Caco-2 (cell line): Measurements from ENCODE around the gene LRP6. TPM values are rescaled to one million over a fixed set of nuclear protein-coding genes. Genes with fewer than 3 reads are reported as not detected.

Experiments
- BruUV-seq: library from RNA; stranded (reverse); fragments of 400-500 nt; replicated peaks from 2 replicates; lab custom pipeline; 2021; lab: Mats Ljungman, UMichigan
- CTCF ChIA-PET: fragments of 300-600 bp; sonication (Branson Sonifier 250); formaldehyde crosslinking; loops from one replicate; lab custom pipeline; 2022; ENCODE audit warnings: antibody characterized with exemption; lab: Charles Lee
- POLR2A ChIA-PET: fragments of 300-600 bp; sonication (Branson Sonifier 250); formaldehyde crosslinking; loops from one replicate; lab custom pipeline; 2022; ENCODE audit warnings: antibody characterized with exemption; lab: Charles Lee
- DNase-seq, 2 experiments: peaks; one replicate each; pipeline versions ENCODE4 v3.0.0 to v3.0.0-alpha.2; 2020 to 2022
- H3K27me3 ChIP-seq: replicated peaks from 2 replicates; pipeline ENCODE4 v1.6.0; 2011; ENCODE audit warnings: low read length; ENCODE audit not compliant: control insufficient read depth, insufficient read depth
- H3K36me3 ChIP-seq: 2 replicates; pipeline ENCODE4 v1.5.1; 2011; ENCODE audit warnings: low read length; ENCODE audit not compliant: control insufficient read depth, insufficient read depth
- H3K4me1 ChIP-seq: fragments of 250-450 bp; sonication (Bioruptor Pico); 2 replicates; pipeline ENCODE4 v1.5.1; 2020; ENCODE audit warnings: mild to moderate bottlenecking
- H3K4me3 ChIP-seq: 2 replicates; pipeline ENCODE4 v1.5.1; 2011; ENCODE audit warnings: low read depth, mild to moderate bottlenecking, control low read depth, low read length
- H3K9me3 ChIP-seq: fragments of 250-450 bp; sonication (Bioruptor Pico); 2 replicates; pipeline ENCODE4 v1.5.1; 2020; ENCODE audit warnings: mild to moderate bottlenecking, moderate library complexity
- H3K27ac Mint-ChIP-seq: one replicate; pipeline ENCODE4 v1.8.0; 2022; ENCODE audit warnings: mixed read lengths; ENCODE audit not compliant: unreplicated experiment
- H3K27me3 Mint-ChIP-seq: one replicate; pipeline ENCODE4 v1.8.0; 2022; ENCODE audit warnings: mixed read lengths; ENCODE audit not compliant: insufficient read depth, unreplicated experiment
- H3K36me3 Mint-ChIP-seq: one replicate; pipeline ENCODE4 v1.8.0; 2022; ENCODE audit warnings: mild to moderate bottlenecking, mixed read lengths; ENCODE audit not compliant: insufficient read depth, unreplicated experiment
- H3K4me1 Mint-ChIP-seq: one replicate; pipeline ENCODE4 v1.8.0; 2022; ENCODE audit warnings: low read depth, mixed read lengths; ENCODE audit not compliant: unreplicated experiment
- H3K4me3 Mint-ChIP-seq: one replicate; pipeline ENCODE4 v1.8.0; 2022; ENCODE audit warnings: mild to moderate bottlenecking, moderate library complexity, mixed read lengths; ENCODE audit not compliant: unreplicated experiment
- H3K9me3 Mint-ChIP-seq: one replicate; pipeline ENCODE4 v1.8.0; 2022; ENCODE audit warnings: mixed read lengths; ENCODE audit not compliant: unreplicated experiment
- CTCF ChIP-seq, 2 experiments: fragments of 200-600 bp in 1 of 2; IDR thresholded peaks; 1 replicate in 1 of 2; 2 replicates in 1 of 2; pipeline versions ENCODE4 v1.5.1 to v1.8.0; 2011 to 2022; ENCODE audit warnings: antibody characterized with exemption in 1 of 2, control low read depth in 1 of 2, inconsistent platforms in 1 of 2, low read depth in 1 of 2, low read length in 1 of 2, mild to moderate bottlenecking in 1 of 2, moderate library complexity in 1 of 2; ENCODE audit not compliant: insufficient read depth in 1 of 2, severe bottlenecking in 1 of 2, unreplicated experiment in 1 of 2
- intact Hi-C: fragments of 100-400 bp; cut with micrococcal nuclease; formaldehyde crosslinking; loops from one replicate; pipeline ENCODE4 v1.10.0; 2022; ENCODE audit not compliant: unreplicated experiment
- total RNA-seq: library from RNA; stranded (reverse); gene quantifications from 2 replicates; pipeline ENCODE4 v1.2.3, GENCODE V29; 2022

LRP6 gene
- total RNA-seq, 1 experiment from 2014 or later: 72.7 TPM

GRCh38 chr12:12214201-12214600 lies 52.6 kb downstream of the LRP6 start:
- TF ChIP-seq CTCF (IDR thresholded peaks at IDR 0.05; ENCODE audit: insufficient read depth in 1 of 2, low read depth in 1 of 2, low read length in 1 of 2, severe bottlenecking in 1 of 2, unreplicated experiment in 1 of 2): no peak
- H3K4me1 Mint-ChIP-seq: peaks cover 40% of the 10 kb centered on the region
- no TSS peak for BruUV-seq
- POLR2A ChIA-PET: no interaction called here
- Histone ChIP-seq H3K36me3 (no peaks in the 10 kb centered on the region), H3K27me3 (no peaks in the 10 kb centered on the region), H3K4me1 (peaks cover 28% of the 10 kb centered on the region), H3K9me3 (no peaks in the 10 kb centered on the region), H3K4me3 (no peak overlapping the region)
- no peaks in the 10 kb centered on the region for H3K36me3 Mint-ChIP-seq
- H3K4me3 Mint-ChIP-seq: no peak overlapping the region
- intact Hi-C loops: no loop called here
- H3K27ac Mint-ChIP-seq: no peak overlapping the region
- DNase-seq: no peak
- no peaks in the 10 kb centered on the region for H3K27me3 Mint-ChIP-seq
- CTCF ChIA-PET: interaction anchor here (0.6 kb wide), 1 partner anchor 9 kb away, joined by 9 read pairs; no protein-coding TSS in a partner anchor
- no peaks in the 10 kb centered on the region for H3K9me3 Mint-ChIP-seq

GRCh38 chr12:12212769-12213168 lies 54.1 kb downstream of the LRP6 start:
- H3K27me3 ChIP-seq: no peaks in the 10 kb centered on the region
- no peaks in the 10 kb centered on the region for H3K9me3 Mint-ChIP-seq

GRCh38 chr12:12210983-12211382 lies 55.9 kb downstream of the LRP6 start:
- no peak overlapping the region for H3K27ac Mint-ChIP-seq
- Histone ChIP-seq H3K27me3 (no peaks in the 10 kb centered on the region), H3K4me3 (no peak overlapping the region), H3K9me3 (no peaks in the 10 kb centered on the region), H3K36me3 (no peaks in the 10 kb centered on the region), H3K4me1 (peaks cover 12% of the 10 kb centered on the region)
- intact Hi-C loops: no loop called here
- DNase-seq: no peak
- no peak overlapping the region for H3K4me3 Mint-ChIP-seq
- H3K9me3 Mint-ChIP-seq: no peaks in the 10 kb centered on the region
- no peaks in the 10 kb centered on the region for H3K27me3 Mint-ChIP-seq
- ChIA-PET POLR2A (no interaction called here), CTCF (no interaction called here)
- H3K4me1 Mint-ChIP-seq: peaks cover 28% of the 10 kb centered on the region
- no peaks in the 10 kb centered on the region for H3K36me3 Mint-ChIP-seq
- no TSS peak for BruUV-seq
- no peak for TF ChIP-seq CTCF (IDR thresholded peaks at IDR 0.05; ENCODE audit: insufficient read depth in 1 of 2, low read depth in 1 of 2, low read length in 1 of 2, severe bottlenecking in 1 of 2, unreplicated experiment in 1 of 2)

More at GRCh38 chr12:12212769-12213168, 54.1 kb downstream of the LRP6 start:
- Mint-ChIP-seq H3K36me3 (no peaks in the 10 kb centered on the region), H3K4me1 (peaks cover 46% of the 10 kb centered on the region), H3K4me3 (no peak overlapping the region), H3K27me3 (no peaks in the 10 kb centered on the region), H3K27ac (no peak overlapping the region)
- ChIA-PET POLR2A (interaction anchor here (1.0 kb wide), 1 partner anchor 54 kb away, joined by 3 read pairs; the partner anchor contains the start of gene LRP6), CTCF (no interaction called here)
- Histone ChIP-seq H3K4me3 (no peak overlapping the region), H3K4me1 (peaks cover 26% of the 10 kb centered on the region), H3K36me3 (no peaks in the 10 kb centered on the region), H3K9me3 (no peaks in the 10 kb centered on the region)
- no TSS peak for BruUV-seq
- DNase-seq: no peak
- TF ChIP-seq CTCF (IDR thresholded peaks at IDR 0.05; ENCODE audit: insufficient read depth in 1 of 2, low read depth in 1 of 2, low read length in 1 of 2, severe bottlenecking in 1 of 2, unreplicated experiment in 1 of 2): no peak
- intact Hi-C loops: no loop called here
